A549 treated with CORT108297 at 1 μM for 4 hours (cell line): ENCODE data around the gene GARIN6. TPM values are rescaled to one million over a fixed set of nuclear protein-coding genes. Genes with fewer than 3 reads are reported as not detected.

ENCODE experiments used
- total RNA-seq: library from RNA; stranded (reverse); fragments of 200-300 nt; extraction: Qiagen RNA extraction; gene quantifications from 5 replicates; pipeline ENCODE4 v1.2.3, GENCODE V29; 2022

GARIN6 gene
- not detected in 5 replicates for total RNA-seq

GRCh38 chr12:99647453-99647852, at the start of gene GARIN6:
GARIN6 (plus strand) TSS chr12:99647753; CDS start chr12:99648175, 422 bp downstream.

